NB4 (cell line): ENCODE data around the gene SELENOS.
A peak's percentile ranks its signal among the peaks of the same experiment; 100 is the strongest.

Experiments
- DNase-seq: peaks from one replicate; pipeline ENCODE4 v3.0.0; 2010; ENCODE audit warnings: low read depth
- H3K4me3 ChIP-seq: one replicate; pipeline ENCODE4 v1.5.1; 2011; ENCODE audit warnings: mild to moderate bottlenecking, low read depth, low read length, moderate library complexity
- MYC ChIP-seq: IDR thresholded peaks from 2 replicates; pipeline ENCODE4 v1.6.1; 2011; ENCODE audit warnings: low read depth, low read length
- POLR2A ChIP-seq: IDR thresholded peaks from 2 replicates; pipeline ENCODE4 v1.6.1; 2011; ENCODE audit warnings: mild to moderate bottlenecking; ENCODE audit not compliant: insufficient read length; ENCODE audit errors: extremely low read depth
- TF ChIP-seq, protein P1 (sequence below): IDR thresholded peaks from 2 replicates; pipeline ENCODE4 v1.6.1; 2011; ENCODE audit warnings: low read depth, low read length
- TF ChIP-seq, protein P2 (sequence below): IDR thresholded peaks from one replicate; pipeline ENCODE4 v1.5.1; 2012; ENCODE audit warnings: low read depth, low read length

SELENOS gene

DNA sequence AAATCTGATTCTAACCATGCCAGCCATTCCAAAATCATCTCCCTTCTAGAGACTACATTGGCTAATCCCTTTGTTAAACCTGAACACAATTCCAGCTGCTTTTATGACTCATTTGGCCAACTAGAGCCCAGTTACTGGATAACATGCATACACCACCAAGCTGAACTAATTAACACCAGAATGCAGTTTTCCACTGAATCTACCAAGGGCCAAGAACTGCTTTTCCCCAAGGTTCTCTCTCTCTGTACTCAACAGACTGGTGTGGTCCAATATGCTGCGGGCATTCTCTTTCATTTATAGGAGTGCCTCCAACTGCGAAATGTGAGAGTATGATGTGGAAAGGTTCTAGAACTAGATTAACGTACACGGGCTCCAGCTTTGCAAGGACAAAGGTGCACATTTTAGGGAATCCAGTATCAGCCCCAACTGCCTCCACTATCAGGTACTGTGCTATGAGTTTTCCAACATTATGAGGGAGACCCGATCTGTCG is 26.9 kb downstream of the SELENOS start:
- TF ChIP-seq, protein P1, sequence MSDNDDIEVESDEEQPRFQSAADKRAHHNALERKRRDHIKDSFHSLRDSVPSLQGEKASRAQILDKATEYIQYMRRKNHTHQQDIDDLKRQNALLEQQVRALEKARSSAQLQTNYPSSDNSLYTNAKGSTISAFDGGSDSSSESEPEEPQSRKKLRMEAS = no peak
- TF ChIP-seq, protein P2, sequence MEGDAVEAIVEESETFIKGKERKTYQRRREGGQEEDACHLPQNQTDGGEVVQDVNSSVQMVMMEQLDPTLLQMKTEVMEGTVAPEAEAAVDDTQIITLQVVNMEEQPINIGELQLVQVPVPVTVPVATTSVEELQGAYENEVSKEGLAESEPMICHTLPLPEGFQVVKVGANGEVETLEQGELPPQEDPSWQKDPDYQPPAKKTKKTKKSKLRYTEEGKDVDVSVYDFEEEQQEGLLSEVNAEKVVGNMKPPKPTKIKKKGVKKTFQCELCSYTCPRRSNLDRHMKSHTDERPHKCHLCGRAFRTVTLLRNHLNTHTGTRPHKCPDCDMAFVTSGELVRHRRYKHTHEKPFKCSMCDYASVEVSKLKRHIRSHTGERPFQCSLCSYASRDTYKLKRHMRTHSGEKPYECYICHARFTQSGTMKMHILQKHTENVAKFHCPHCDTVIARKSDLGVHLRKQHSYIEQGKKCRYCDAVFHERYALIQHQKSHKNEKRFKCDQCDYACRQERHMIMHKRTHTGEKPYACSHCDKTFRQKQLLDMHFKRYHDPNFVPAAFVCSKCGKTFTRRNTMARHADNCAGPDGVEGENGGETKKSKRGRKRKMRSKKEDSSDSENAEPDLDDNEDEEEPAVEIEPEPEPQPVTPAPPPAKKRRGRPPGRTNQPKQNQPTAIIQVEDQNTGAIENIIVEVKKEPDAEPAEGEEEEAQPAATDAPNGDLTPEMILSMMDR = no peak
- no peak for TF ChIP-seq MYC
- TF ChIP-seq POLR2A = no peak
- H3K4me3 ChIP-seq = peak overlapping the region; percentile 70
- DNase-seq = peak; percentile 51

DNA sequence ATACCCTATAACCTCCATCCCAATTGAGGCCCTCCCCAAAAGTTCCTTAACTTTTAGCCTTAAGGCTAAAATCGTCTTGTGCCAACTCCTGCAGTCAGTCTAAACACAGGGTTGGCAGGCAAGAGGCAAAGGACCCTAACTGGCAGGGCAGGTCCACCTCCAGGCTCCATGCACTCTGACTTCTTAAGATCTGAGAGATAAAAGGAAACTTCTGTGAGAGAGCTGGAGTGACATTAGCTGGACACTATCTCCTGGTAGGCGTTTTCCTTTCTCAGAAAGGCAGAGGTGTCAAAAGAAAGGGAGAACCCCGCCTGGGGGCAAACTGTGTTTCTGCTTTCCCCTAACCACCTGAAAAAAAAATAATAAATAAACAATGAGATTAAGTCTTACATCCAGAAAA is 29.0 kb downstream of the SELENOS start:
- TF ChIP-seq POLR2A = no peak
- TF ChIP-seq, protein P2 = no peak
- TF ChIP-seq MYC = no peak
- TF ChIP-seq, protein P1 = no peak
- peak overlapping the region; percentile 70 for H3K4me3 ChIP-seq
- no peak for DNase-seq

DNA sequence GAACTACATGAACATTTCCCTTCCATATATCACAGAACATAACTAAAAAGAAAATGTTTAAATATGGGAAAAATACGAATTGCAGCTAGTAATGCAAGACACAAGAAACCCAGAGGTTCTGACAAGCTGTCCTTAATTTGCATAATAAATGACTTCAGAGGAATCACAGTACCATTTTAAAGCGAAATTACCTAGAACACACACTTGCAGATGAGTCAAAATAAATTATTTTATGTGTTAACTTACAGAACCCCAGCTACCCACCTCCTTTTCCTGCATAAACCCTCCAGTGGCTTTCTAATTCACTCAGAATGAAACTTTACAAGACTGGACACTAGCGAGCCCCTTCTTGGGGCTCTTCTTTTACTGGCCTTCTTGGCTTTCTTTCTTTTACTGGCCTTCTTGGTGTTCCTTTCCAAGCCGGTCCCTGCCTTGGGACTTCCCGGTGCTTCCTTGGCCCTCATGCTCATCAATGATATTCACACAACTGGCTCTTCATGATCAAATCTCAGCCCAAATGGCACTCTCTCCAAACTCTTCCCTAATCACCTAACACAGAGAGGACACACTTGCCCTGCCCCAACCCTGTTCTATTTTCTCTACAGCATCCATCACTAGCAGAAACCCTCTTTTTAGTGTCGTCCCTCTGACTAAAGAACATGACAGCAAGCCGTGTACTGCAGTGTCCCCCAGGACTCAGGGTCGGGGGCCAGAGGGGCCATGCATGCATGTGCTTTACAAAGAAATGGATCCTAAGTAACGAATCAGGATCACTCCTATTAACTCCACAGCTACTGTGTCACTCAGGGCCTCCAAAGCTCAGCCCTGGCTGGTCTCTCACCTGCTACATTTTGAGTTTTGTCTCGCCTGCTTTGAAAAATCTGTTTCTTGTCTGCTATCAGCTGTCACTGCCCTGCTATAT is 30.2 kb downstream of the SELENOS start:
- no peak for TF ChIP-seq POLR2A
- TF ChIP-seq, protein P2 = no peak
- TF ChIP-seq MYC = no peak
- TF ChIP-seq, protein P1 = no peak
- H3K4me3 ChIP-seq = peak overlapping the region; percentile 70
- DNase-seq = peak; percentile 9

DNA sequence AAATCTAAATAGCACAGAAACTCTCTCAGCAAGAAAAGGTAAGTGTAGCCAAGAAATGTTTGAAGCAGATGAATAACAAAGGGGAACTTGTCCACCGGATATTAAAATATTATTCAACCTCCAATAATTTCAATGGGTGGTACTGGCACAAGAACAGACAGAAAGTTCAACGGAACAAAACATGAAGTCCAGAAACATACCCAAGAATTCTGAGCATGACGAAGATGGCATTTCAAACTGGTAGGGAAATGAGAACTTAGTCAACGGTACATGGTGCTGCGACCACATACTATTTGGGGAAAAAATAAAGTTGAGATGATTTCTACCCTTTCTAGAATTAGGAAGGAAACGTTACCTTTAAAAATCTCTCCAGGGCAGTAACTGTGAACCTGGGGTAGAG is 30.9 kb downstream of the SELENOS start:
- peak overlapping the region; percentile 70 for H3K4me3 ChIP-seq
- peak; percentile 9 for DNase-seq
- TF ChIP-seq, protein P1 = no peak
- TF ChIP-seq, protein P2 = no peak
- TF ChIP-seq MYC = no peak
- no peak for TF ChIP-seq POLR2A

DNA sequence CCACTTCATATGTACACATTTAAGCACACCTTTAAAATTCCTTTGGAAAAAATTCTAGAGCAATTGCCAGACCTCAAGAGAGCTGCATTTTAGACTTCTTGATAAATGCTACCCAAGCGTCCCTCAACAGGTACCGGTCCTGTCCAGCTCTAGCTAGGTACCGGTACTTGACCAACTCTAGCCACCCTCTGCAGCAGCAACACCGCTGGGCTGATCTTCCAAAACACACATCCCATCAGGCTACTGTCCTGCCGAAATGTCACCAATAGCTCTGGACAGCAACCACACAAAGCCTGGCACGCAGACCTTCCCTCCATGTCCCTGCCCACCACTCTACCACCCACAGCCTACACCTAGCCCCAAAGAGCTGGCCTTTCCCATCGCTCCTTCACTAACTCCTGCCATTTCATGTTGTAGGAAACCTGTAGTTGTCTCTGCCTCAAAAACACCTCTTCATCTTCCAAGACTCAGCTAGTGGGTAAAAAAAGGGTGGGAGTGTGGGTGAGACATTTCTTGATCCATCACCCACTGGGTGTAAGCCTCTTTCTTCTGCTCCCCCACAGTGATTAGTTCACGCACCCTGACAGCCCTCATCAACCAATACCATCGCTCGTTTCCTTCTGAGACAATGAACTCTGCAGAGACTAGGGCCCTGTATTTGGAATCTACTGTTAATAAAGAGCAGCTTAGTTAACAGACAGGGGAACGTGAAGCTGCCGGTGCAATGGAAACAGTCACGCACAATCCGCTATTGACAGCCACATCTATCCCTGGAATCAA is 32.2 kb downstream of the SELENOS start:
- DNase-seq = peak; percentile 58
- TF ChIP-seq, protein P1 = no peak
- TF ChIP-seq POLR2A = no peak
- TF ChIP-seq, protein P2 = no peak
- TF ChIP-seq MYC = no peak
- H3K4me3 ChIP-seq = peak overlapping the region; percentile 70
